K562 (cell line): Measurements from ENCODE around the gene MYO7A. TPM values are rescaled to one million over a fixed set of nuclear protein-coding genes. Genes with fewer than 3 reads are reported as not detected.
A peak's percentile ranks its signal among the peaks of the same experiment; 100 is the strongest.

Experiments used
- BHLHE40 ChIP-seq: IDR thresholded peaks from 2 replicates; pipeline ENCODE4 v1.6.1; 2011; ENCODE audit warnings: low read length, improper control_type of control experiment
- CBX3 ChIP-seq, 2 experiments: IDR thresholded peaks; 1 replicate in 1 of 2; 2 replicates in 1 of 2; pipeline ENCODE4 v1.6.1; 2012; ENCODE audit warnings: inconsistent platforms in 2 of 2, low read length in 2 of 2, borderline replicate concordance in 1 of 2, control low read depth in 1 of 2
- CTBP1 ChIP-seq: fragments of 450-650 bp; IDR thresholded peaks from 2 replicates; pipeline ENCODE4 v1.6.1; 2016; ENCODE audit warnings: borderline replicate concordance
- DPF2 ChIP-seq: fragments of 450-650 bp; IDR thresholded peaks from 2 replicates; pipeline ENCODE4 v1.6.1; 2016
- GABPA ChIP-seq: fragments of 200-800 bp; sonication (Bioruptor generic); conservative IDR thresholded peaks from 2 replicates; pipeline ENCODE4 v1.6.1; 2016; ENCODE audit warnings: low read depth, missing genetic modification characterization, missing compliant biosample characterization
- HDAC6 ChIP-seq: IDR thresholded peaks from 2 replicates; pipeline ENCODE4 v1.6.1; 2012; ENCODE audit warnings: low read depth, mild to moderate bottlenecking, control low read depth, inconsistent platforms, low read length, moderate library complexity
- L3MBTL2 ChIP-seq: fragments of 450-650 bp; IDR thresholded peaks from 2 replicates; pipeline ENCODE4 v1.6.1; 2016; ENCODE audit warnings: mild to moderate bottlenecking, moderate library complexity
- NCOR1 ChIP-seq: fragments of 450-650 bp; IDR thresholded peaks from 2 replicates; pipeline ENCODE4 v1.6.1; 2016; ENCODE audit warnings: mild to moderate bottlenecking, moderate library complexity
- NFE2 ChIP-seq: IDR thresholded peaks from 2 replicates; pipeline ENCODE4 v1.6.1; 2014; ENCODE audit warnings: antibody characterized with exemption, low read depth
- RAD21 ChIP-seq, 2 experiments: fragments of 250-450 bp in 1 of 2; fragments of 450-650 bp in 1 of 2; sonication (Bioruptor Pico) in 1 of 2; formaldehyde crosslinking in 1 of 2; IDR thresholded peaks in 1 of 2; conservative IDR thresholded peaks in 1 of 2; 2 replicates each; pipeline versions ENCODE4 v1.4.0 to v1.8.0; 2020 to 2022; ENCODE audit warnings: mild to moderate bottlenecking in 2 of 2, moderate library complexity in 1 of 2
- RCOR1 ChIP-seq, 2 experiments: IDR thresholded peaks; 2 replicates each; pipeline ENCODE4 v1.6.1; 2012; ENCODE audit warnings: low read depth in 2 of 2, low read length in 2 of 2, borderline replicate concordance in 1 of 2, improper control_type of control experiment in 1 of 2
- RHOXF2B ChIP-seq: fragments of 250-450 bp; sonication (Bioruptor Pico); conservative IDR thresholded peaks from 2 replicates; pipeline ENCODE4 v1.5.1; 2021
- SETDB1 ChIP-seq: IDR thresholded peaks from one replicate; pipeline ENCODE4 v1.6.1; 2012; ENCODE audit warnings: low read length, control low read depth, inconsistent platforms
- SMC3 ChIP-seq: conservative IDR thresholded peaks from 2 replicates; pipeline ENCODE4 v1.6.1; 2011; ENCODE audit warnings: low read depth, low read length, improper control_type of control experiment; ENCODE audit not compliant: insufficient read depth
- ZBTB17 ChIP-seq: fragments of 450-650 bp; formaldehyde crosslinking; IDR thresholded peaks from 2 replicates; pipeline ENCODE4 v1.4.0; 2020; ENCODE audit warnings: mild to moderate bottlenecking
- ZNF146 ChIP-seq: IDR thresholded peaks from one replicate; pipeline ENCODE4 v1.6.1; 2018; ENCODE audit warnings: missing compliant biosample characterization; ENCODE audit not compliant: unreplicated experiment
- ZNF436 ChIP-seq: fragments of 250-450, 450-650 bp; sonication (Bioruptor Pico); formaldehyde crosslinking; IDR thresholded peaks from 2 replicates; pipeline ENCODE4 v1.7.0; 2020; ENCODE audit warnings: mild to moderate bottlenecking
- ZNF764 ChIP-seq: fragments of 250-450 bp; sonication (Bioruptor Pico); IDR thresholded peaks from 2 replicates; pipeline ENCODE4 v1.4.0; 2020; ENCODE audit warnings: low read depth, mild to moderate bottlenecking, moderate library complexity
- ZNF830 ChIP-seq: fragments of 250-450 bp; sonication (Bioruptor Pico); IDR thresholded peaks from 2 replicates; pipeline ENCODE4 v1.5.0; 2021; ENCODE audit warnings: mild to moderate bottlenecking
- polyA plus RNA-seq, 8 experiments: library from polyadenylated mRNA; depleted of rRNA in 4 of 8; stranded (reverse) in 5 of 8; unstranded in 3 of 8; fragments of >200 nt; fragmentation: Nextera tagmentation in 2 of 8; fragmentation: Illumina TruSeq in 1 of 8; extraction: Ambion mirVana in 2 of 8; extraction: Trizol in 1 of 8; gene quantifications; 2 replicates each; pipeline versions ENCODE4 v1.2.1 to v1.2.3, GENCODE V29; 2011 to 2014; ENCODE audit warnings: inconsistent platforms in 1 of 8, missing spikeins in 1 of 8
- total RNA-seq, 7 experiments: library from RNA; depleted of rRNA in 6 of 7; stranded (reverse); fragments of >200 nt in 6 of 7; fragmentation: Illumina TruSeq in 2 of 7; extraction: Trizol in 2 of 7; gene quantifications; 2 replicates each; pipeline versions ENCODE4 v1.2.1 to v1.2.3, GENCODE V29; 2011 to 2021; ENCODE audit warnings: low replicate concordance in 1 of 7
- TF ChIP-seq, protein P1 (sequence below): fragments of 250-450 bp; sonication (Bioruptor Pico); IDR thresholded peaks from 2 replicates; pipeline ENCODE4 v1.5.0; 2020; ENCODE audit warnings: mild to moderate bottlenecking, borderline replicate concordance
- TF ChIP-seq, protein P2 (sequence below): sonication (generic); formaldehyde crosslinking; IDR thresholded peaks from 2 replicates; pipeline ENCODE4 v1.9.0; 2022; ENCODE audit warnings: mild to moderate bottlenecking, missing genetic modification reagents
- TF ChIP-seq, protein P3 (sequence below): fragments of 450-650 bp; IDR thresholded peaks from 2 replicates; pipeline ENCODE4 v1.6.1; 2016; ENCODE audit warnings: missing biosample characterization, missing genetic modification characterization
- TF ChIP-seq, protein P4 (sequence below): sonication (generic); formaldehyde crosslinking; IDR thresholded peaks from 2 replicates; pipeline ENCODE4 v1.8.0; 2022; ENCODE audit warnings: missing genetic modification reagents, mild to moderate bottlenecking, moderate library complexity, borderline replicate concordance
- TF ChIP-seq, protein P5 (sequence below): sonication (generic); formaldehyde crosslinking; IDR thresholded peaks from 2 replicates; pipeline ENCODE4 v1.8.1; 2023; ENCODE audit warnings: mild to moderate bottlenecking, missing genetic modification reagents

MYO7A gene
- total and polyA plus RNA-seq, 9 of the 15 experiments (the other 6 are each of a cell fraction or from before 2014, with no cell fraction given): 0.01 to 0.11 (median 0.07) TPM; not detected in 1

DNA sequence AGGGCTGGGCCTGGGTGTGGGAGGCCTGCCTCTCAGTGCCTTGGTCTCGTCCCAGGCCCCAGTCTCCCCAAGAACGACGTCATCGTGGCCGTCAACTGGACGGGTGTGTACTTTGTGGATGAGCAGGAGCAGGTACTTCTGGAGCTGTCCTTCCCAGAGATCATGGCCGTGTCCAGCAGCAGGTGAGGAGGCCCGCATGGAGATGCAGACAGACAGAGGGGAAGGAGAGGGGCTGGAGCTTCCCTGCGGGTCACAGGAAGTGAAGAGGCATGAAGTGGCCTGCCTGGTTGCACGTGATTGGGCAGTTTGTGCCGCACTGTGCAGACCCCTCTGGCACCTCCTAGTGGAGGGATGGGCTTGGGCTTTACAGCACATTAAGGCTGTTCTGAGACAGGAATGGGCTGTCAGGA, 70.4 kb downstream of the MYO7A start (continued):
- TF ChIP-seq SETDB1: no peak
- TF ChIP-seq, protein P1, sequence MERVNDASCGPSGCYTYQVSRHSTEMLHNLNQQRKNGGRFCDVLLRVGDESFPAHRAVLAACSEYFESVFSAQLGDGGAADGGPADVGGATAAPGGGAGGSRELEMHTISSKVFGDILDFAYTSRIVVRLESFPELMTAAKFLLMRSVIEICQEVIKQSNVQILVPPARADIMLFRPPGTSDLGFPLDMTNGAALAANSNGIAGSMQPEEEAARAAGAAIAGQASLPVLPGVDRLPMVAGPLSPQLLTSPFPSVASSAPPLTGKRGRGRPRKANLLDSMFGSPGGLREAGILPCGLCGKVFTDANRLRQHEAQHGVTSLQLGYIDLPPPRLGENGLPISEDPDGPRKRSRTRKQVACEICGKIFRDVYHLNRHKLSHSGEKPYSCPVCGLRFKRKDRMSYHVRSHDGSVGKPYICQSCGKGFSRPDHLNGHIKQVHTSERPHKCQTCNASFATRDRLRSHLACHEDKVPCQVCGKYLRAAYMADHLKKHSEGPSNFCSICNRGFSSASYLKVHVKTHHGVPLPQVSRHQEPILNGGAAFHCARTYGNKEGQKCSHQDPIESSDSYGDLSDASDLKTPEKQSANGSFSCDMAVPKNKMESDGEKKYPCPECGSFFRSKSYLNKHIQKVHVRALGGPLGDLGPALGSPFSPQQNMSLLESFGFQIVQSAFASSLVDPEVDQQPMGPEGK: no peak
- peak; percentile 87 for TF ChIP-seq ZNF764 (CRISPR knock-in tag)
- no peak for TF ChIP-seq ZNF146
- no peak for TF ChIP-seq ZNF830
- TF ChIP-seq CBX3 (IDR thresholded peaks at IDR 0.05; ENCODE audit: borderline replicate concordance in 1 of 2, low read length in 2 of 2): peak in 1 of 2 experiments; percentile 53; a peak in 1 of 3 replicates
- TF ChIP-seq, protein P2, sequence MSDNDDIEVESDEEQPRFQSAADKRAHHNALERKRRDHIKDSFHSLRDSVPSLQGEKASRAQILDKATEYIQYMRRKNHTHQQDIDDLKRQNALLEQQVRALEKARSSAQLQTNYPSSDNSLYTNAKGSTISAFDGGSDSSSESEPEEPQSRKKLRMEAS (CRISPR knock-in tag): peak; percentile 61
- peak; percentile 13; the same call in 1 of the 2 replicates for TF ChIP-seq CTBP1
- peak; percentile 23 to 57 for TF ChIP-seq RAD21 (CRISPR knock-in tag; conservative IDR thresholded peaks at IDR 0.05 in 1 of 2, IDR thresholded peaks at IDR 0.05 in 1 of 2)
- no peak for TF ChIP-seq DPF2
- TF ChIP-seq RHOXF2B (CRISPR knock-in tag): no peak
- TF ChIP-seq, protein P3, sequence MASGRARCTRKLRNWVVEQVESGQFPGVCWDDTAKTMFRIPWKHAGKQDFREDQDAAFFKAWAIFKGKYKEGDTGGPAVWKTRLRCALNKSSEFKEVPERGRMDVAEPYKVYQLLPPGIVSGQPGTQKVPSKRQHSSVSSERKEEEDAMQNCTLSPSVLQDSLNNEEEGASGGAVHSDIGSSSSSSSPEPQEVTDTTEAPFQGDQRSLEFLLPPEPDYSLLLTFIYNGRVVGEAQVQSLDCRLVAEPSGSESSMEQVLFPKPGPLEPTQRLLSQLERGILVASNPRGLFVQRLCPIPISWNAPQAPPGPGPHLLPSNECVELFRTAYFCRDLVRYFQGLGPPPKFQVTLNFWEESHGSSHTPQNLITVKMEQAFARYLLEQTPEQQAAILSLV (tag): no peak
- TF ChIP-seq GABPA (tag): 0 out of 2 replicates have a peak, but pooled peaks have one; percentile 34
- no peak for TF ChIP-seq HDAC6
- 0 out of 4 replicates have a peak, but pooled peaks of 1 of the 2 experiments have one; percentile 38 for TF ChIP-seq RCOR1 (IDR thresholded peaks at IDR 0.05; ENCODE audit: borderline replicate concordance in 1 of 2, low read depth in 2 of 2, low read length in 2 of 2)
- peak; percentile 88 for TF ChIP-seq L3MBTL2
- 0 out of 2 replicates have a peak, but pooled peaks have one; percentile 24 for TF ChIP-seq SMC3
- TF ChIP-seq NFE2: peak; percentile 42
- TF ChIP-seq NCOR1: no peak
- TF ChIP-seq, protein P4, sequence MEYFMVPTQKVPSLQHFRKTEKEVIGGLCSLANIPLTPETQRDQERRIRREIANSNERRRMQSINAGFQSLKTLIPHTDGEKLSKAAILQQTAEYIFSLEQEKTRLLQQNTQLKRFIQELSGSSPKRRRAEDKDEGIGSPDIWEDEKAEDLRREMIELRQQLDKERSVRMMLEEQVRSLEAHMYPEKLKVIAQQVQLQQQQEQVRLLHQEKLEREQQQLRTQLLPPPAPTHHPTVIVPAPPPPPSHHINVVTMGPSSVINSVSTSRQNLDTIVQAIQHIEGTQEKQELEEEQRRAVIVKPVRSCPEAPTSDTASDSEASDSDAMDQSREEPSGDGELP (CRISPR knock-in tag): 0 out of 2 replicates have a peak, but pooled peaks have one; percentile 18
- TF ChIP-seq ZNF436 (CRISPR knock-in tag): no peak
- TF ChIP-seq, protein P5, sequence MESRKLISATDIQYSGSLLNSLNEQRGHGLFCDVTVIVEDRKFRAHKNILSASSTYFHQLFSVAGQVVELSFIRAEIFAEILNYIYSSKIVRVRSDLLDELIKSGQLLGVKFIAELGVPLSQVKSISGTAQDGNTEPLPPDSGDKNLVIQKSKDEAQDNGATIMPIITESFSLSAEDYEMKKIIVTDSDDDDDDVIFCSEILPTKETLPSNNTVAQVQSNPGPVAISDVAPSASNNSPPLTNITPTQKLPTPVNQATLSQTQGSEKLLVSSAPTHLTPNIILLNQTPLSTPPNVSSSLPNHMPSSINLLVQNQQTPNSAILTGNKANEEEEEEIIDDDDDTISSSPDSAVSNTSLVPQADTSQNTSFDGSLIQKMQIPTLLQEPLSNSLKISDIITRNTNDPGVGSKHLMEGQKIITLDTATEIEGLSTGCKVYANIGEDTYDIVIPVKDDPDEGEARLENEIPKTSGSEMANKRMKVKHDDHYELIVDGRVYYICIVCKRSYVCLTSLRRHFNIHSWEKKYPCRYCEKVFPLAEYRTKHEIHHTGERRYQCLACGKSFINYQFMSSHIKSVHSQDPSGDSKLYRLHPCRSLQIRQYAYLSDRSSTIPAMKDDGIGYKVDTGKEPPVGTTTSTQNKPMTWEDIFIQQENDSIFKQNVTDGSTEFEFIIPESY (CRISPR knock-in tag): no peak
- peak; percentile 95 for TF ChIP-seq BHLHE40
- no peak for TF ChIP-seq ZBTB17 (CRISPR knock-in tag)
